ENCODE results near the gene CYP2D6.
A peak's percentile ranks its signal among the peaks of the same experiment; 100 is the strongest.
"Not testable (repeated sequence)": the region's sequence is repeated elsewhere in the genome, so short reads cannot be mapped to it uniquely, and the experiment has no call there.

The CYP2D6 gene

DNA sequence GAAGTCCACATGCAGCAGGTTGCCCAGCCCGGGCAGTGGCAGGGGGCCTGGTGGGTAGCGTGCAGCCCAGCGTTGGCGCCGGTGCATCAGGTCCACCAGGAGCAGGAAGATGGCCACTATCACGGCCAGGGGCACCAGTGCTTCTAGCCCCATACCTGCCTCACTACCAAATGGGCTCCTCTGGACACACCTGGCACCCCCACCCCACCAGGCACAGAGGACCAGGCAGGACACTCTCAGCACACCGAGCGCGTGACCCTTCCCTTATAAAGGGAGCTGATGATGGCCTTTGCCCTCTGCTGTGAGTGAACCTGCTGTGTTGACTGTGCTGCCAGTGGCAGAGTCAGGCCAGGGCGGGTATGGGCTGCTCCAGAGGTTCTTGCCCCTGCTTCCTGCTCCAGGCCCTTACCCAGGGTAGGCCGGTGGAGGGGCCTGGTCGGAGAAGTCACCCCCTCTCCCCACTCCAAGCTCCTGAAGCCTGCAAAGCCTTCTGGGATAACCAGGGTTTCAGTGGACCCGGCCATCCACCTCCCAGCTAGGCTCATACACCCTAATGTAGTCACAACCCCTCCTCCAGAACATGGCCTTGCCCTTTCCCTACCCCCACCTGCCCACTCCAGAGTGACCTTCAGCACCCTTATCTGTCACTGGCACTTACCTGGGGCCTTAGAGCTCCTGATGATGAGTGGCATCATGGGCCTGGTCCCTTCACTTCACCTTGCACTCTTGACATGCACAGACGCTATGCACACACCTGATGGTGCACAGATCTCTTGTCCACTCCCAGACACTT, at the start of gene CYP2D6:
Gene CYP2D6 (minus strand): TSS at position 172 of the 793 bp plus-strand sequence. CDS start 19 bp downstream, at position 153.
- DNase-seq, result not testable (repeated sequence)

DNA sequence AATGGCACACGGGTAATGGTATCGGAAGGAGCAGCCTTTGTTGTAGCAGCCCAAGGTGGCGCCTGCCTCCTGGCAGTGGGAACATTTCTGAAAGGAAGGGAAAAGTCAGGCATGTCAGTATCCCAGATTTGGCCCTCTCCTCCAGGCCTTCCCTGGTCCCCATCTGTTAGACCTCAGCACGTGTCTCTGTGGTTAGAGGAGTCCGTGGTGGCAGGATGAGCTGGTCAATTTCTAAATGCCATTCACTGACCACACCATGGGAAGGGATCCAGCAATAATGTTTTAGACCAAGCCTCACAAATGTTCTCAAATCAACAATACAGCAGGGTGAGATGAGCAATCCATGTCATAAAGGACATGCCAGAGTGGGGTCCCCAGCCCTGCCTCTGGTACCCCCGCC, 49.0 kb upstream of the CYP2D6 start:
- DNase-seq, result no peak

GRCh38 chr22:42178910-42179519, 48.4 kb upstream of the CYP2D6 start:
- no peak for DNase-seq

GRCh38 chr22:42177891-42178336, 47.3 kb upstream of the CYP2D6 start:
- no peak for DNase-seq

DNA sequence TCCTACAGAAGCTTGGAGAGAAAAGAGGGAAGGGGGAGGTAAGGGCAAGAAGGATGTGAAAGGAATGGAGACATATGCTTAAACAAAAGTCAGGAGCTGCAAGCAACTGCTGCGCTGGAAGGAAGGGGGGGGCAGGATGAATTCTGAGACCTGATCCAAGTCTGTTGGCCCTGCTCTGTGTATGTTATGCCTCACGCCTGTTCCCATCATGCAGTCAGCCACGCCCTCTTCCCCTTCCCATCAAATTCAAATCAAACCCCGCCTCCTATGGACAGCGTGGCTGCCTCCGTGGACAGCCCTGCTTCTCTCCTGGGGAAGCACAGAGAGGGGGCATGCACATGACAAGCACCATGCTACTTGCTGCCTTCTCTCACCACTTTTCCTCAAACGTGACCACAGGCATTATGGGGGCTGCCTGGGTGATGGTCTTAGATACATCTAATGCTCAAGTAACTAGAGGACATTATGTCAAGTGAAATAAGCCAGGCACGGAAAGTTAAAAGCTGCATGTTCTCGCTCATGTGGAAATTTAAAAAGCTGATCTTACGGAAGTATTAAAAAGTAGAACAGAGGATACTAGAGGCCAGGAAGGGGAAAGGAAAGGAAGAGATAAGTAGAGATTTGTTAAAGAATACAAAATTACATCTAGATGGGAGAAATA, 45.8 kb upstream of the CYP2D6 start:
- DNase-seq, result no peak

- DNase-seq, result no peak
Measured at GRCh38 chr22:42174062-42174461, 43.5 kb upstream of the CYP2D6 start.

DNA sequence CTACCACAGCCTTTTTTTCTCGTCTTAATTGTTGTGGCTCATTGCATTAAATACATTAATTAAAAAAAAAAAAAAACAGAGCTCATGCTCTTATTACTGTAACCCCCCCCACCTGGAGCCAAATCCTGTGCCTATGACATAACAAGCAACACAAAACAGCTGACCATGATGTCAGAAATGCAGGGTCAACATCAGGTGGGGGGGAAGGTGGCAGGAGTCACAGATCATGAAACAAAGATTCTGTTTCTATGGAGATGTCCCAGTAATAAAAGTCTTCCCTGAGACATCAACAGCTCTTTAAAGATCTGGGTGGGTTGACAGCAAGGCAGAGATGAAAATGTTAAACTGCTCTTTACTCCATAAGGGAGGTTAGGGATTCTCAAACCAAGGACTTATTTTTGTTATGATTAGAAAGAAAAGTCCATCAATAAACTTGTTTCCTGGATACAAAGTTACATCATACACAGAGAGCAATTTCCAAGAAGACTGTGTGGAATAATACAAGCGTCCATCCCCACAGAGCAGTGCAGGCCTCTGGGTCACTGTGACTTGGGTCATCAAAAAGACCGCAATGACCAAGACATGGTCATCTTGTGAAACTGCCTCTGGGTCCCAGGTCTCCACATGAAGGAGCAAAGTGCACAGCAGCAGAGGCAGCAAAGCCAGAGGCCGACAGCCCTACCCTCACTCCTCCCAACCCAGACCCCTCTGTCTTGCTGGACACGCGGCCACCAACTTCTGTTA, 42.7 kb upstream of the CYP2D6 start:
- no peak for DNase-seq

DNA sequence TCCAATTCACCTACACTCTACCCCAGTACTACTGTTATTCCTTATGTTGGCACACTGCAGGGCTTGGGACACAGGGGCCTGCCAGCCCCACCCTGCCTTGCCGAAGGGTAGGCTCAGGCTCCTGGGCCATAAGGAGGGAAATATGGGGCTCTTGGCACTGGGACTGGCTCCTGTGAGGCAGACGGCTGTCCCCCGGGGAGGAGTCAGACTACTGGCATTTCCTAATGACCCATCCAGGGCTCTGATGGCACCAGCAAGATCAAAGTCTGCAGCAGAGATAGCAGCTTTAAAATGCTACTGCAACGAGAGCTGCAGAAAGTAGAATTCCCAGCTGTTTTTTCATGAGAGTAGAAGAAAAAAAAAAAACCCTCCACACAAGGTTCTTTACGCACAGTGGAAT, 42.2 kb upstream of the CYP2D6 start:
- no peak for DNase-seq

- no peak for DNase-seq
Measured at GRCh38 chr22:42171946-42172719, 41.5 kb upstream of the CYP2D6 start.

- DNase-seq, result no peak
Measured at GRCh38 chr22:42171417-42171816, 40.8 kb upstream of the CYP2D6 start.

- no peak for DNase-seq
Measured at GRCh38 chr22:42170946-42171345, 40.3 kb upstream of the CYP2D6 start.

DNA sequence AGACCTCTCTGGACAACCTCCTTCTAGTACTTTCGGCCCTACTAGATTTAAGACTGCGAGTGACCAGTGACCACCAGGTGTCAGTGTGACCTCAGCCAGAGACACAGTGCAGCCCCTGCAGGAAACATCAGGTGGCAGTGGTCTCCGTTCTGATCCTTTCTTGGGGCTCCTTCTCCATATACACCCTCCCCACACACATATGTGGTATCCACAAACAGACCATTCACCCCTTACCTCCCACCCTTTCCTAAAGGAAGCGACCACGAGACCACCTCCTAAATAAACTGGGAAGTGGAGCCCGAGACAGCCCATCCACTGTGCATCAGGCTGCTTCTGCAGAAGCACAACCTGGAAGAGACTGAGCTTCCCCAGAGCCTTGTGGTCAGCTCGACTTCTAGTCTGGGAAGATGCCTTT, 38.5 kb upstream of the CYP2D6 start:
- peak; percentile 75 for DNase-seq

GRCh38 chr22:42168476-42168875, 37.9 kb upstream of the CYP2D6 start:
- no peak for DNase-seq

- DNase-seq, result no peak
Measured at GRCh38 chr22:42167066-42167465, 36.5 kb upstream of the CYP2D6 start.

DNA sequence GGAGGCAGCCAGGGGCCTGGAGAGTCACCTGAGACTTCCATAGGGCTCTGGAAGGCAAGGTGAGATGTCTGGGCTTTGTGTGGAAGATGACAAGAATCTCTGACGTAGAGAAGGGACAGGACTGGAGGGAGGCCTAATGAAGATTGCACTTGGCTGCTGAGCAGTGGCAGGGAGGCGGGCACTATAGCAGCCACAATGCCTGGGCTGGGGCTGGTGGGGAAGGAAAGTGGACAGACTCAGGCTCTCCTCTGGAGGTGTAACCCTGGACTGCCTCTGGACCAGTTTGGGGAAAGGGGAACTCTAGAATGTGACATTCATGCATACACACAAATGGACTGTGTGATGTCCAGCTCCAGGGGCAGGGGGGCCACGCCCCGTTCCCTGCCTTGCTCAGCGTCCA, 34.3 kb upstream of the CYP2D6 start:
- DNase-seq, result no peak

DNA sequence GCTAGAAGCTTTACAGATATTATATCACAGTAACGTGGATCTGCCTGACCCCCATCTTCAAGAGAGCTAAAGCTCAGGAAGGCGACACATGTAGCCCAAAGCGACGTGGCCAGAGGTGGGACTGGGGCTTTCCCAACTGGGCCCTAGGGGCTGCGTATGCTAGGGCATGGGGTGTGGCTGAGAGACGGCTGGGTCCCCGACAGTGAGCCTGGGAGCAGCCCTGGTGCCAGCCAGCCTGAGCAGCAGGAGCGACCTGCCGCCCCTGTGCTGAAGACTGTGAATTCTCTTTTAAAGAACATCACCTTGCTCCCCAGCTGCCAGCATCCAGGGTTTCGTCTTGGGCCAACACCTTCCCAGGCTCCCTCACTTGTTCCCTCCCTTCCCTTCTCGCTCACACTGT, 32.9 kb upstream of the CYP2D6 start:
- no peak for DNase-seq

DNA sequence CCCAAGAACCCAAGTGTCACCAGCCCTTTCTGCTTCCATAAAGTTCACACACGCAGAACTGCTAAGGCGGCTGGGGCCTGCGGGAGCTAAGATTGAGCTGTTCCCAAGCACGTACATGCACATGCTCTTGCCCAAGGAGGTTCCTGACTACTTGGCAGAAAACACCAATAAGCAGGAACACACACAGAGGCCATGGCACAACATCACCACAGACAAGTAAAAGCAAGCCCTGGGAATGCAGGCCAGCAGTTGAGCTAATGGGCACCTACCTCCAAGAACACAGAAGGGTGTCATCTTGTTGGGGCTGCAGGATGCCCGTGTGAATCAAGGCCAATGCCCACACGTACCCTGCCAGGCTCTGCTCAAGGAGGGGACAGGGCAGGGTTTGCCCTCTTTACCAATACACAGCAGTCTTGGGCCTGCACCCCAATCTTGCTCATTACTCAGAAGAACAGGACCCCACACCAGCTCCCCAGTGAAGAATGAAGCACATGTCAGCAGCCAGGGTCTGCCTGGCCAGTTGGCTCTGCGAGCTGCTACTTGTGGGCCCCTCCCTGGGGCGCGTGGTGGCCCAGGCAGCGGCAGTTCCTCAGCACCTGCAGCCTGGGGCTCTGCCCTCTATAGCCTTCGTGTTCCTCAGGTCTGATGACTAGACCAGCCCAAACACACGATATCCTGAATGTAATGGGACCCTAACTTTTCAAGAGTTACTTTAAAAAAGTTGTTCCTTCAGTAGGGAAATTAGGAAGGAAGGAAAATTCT, 32.3 kb upstream of the CYP2D6 start:
- DNase-seq, result no peak

GRCh38 chr22:42160830-42161696, 30.5 kb upstream of the CYP2D6 start:
- no peak for DNase-seq

DNA sequence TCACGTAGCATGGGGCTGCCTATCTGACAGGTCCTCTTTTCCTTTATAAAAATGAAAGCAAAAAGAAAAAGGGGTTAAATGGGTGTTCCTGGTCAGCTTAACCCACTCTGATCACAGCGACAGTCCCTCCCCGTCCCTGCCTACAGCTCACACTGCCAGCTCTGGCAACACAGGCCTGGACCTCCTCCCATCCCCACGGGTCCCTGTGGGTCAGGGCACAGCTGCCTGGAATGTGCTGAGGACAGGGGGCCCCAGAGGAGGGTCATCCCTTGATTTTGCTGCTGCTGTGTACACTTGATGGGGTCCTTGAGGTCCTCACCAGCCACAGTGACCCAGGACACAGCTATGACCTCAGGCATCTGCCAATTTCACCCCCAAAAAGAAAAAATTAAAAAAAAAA, 29.6 kb upstream of the CYP2D6 start:
- DNase-seq, result no peak

GRCh38 chr22:42158456-42159132, 28.0 kb upstream of the CYP2D6 start:
- no peak for DNase-seq
